Left lung (tissue), 10 donors: ENCODE results near the gene FANK1. TPM values are rescaled to one million over a fixed set of nuclear protein-coding genes. Genes with fewer than 3 reads are reported as not detected.

Source experiments
- ATAC-seq: fragments of 200-7000 bp; cut with Tn5 transposase; one replicate; pipeline ENCODE4 v1.9.1; 2020; ENCODE audit warnings: moderate library complexity
- DNase-seq, 4 donors: peaks; one replicate each; pipeline ENCODE4 v3.0.0-alpha.2; 2013 to 2020
- H3K27ac ChIP-seq, 2 donors: fragments of 200-600 bp; sonication (generic) in 1 of 2; one replicate each; pipeline versions ENCODE4 v1.5.0 to v1.8.0; 2020 to 2021
- H3K27me3 ChIP-seq, 2 donors: fragments of 200-600 bp; sonication (generic) in 1 of 2; one replicate each; pipeline versions ENCODE4 v1.5.0 to v1.8.0; 2020 to 2021
- H3K36me3 ChIP-seq, 2 donors: fragments of 200-600 bp; sonication (generic) in 1 of 2; one replicate each; pipeline versions ENCODE4 v1.5.0 to v1.8.0; 2020 to 2021
- H3K4me1 ChIP-seq, 2 donors: fragments of 200-600 bp; one replicate each; pipeline ENCODE4 v1.8.0; 2021
- H3K4me3 ChIP-seq, 2 donors: fragments of 200-600 bp; sonication (generic) in 1 of 2; one replicate each; pipeline versions ENCODE4 v1.5.0 to v1.8.0; 2020 to 2021; ENCODE audit warnings: mild to moderate bottlenecking in 1 of 2
- H3K9me3 ChIP-seq, 2 donors: fragments of 200-600 bp; sonication (generic) in 1 of 2; one replicate each; pipeline versions ENCODE4 v1.5.0 to v1.8.0; 2020 to 2021
- intact Hi-C, 2 donors: fragments of 100-400 bp; cut with DNase I; formaldehyde crosslinking; loops; one replicate each; pipeline versions ENCODE4 v1.11.2 to v1.14.2; 2022
- polyA plus RNA-seq, 6 donors: library from polyadenylated mRNA; unstranded; fragments of 120-200 nt; gene quantifications; one replicate each; pipeline ENCODE4 v1.2.1, GENCODE V29; 2013; ENCODE audit not compliant: insufficient read length in 6 of 6
- total RNA-seq, 2 donors: library from RNA; stranded (reverse); fragmentation: NEBNext Ultra II Directional; extraction: Animal tissue kit (Norgen Biotek cat#: 25700); gene quantifications; one replicate each; pipeline ENCODE4 v1.2.1, GENCODE V29; 2021
- TF ChIP-seq, protein P1 (sequence below), 2 donors: fragments of 200-600 bp; sonication (generic) in 1 of 2; IDR thresholded peaks; one replicate each; pipeline versions ENCODE4 v1.5.0 to v1.8.0; 2021; ENCODE audit warnings: antibody characterized with exemption in 2 of 2
- donor health status: DM: no; HTN: yes; CAD: no.
- donor health status: DM: no; HTN: no; CAD: no.

FANK1 gene
- total and polyA plus RNA-seq, 8 donors: 4.3 to 12.1 (median 8.4) TPM

DNA sequence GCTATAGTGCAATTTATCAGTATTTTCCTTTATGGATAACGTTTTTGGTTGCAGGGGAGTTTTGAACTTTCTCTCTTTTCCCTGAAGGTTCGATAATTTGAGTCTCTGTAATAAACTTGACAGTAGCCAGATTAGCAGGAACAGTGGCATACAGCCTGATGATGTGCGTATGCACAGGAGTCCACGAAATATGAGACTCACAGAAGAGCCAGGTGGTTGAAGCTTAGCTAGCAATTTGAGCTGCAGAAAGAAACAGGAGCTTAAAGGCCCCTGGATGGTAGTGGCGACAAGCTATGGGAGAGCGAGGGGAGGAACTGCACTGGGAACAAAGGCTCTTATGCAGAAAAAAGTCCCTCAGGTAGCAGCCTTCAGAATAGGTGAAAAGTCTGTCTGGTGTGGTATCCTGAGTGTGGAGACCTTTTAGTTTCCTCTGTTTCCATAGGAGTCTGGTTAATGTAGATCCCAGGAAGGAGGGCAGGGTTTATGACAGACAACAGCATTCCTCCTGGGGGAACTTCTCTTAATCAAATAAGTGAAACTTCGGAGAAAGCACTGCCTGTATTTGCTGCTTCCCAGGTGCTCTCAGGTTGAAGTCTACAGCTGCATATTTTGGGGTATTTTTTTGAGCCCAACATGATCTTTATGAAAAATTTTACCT, 32.7 kb downstream of the FANK1 start:
- Histone ChIP-seq H3K4me1 (no peaks in the 10 kb centered on the region), H3K9me3 (no peaks in the 10 kb centered on the region), H3K4me3 (no peak overlapping the region), H3K36me3 (no peaks in the 10 kb centered on the region), H3K27me3 (peaks cover 0 to under 1% of the 10 kb centered on the region in 2 donors), H3K27ac (no peak overlapping the region)
- TF ChIP-seq, protein P1, sequence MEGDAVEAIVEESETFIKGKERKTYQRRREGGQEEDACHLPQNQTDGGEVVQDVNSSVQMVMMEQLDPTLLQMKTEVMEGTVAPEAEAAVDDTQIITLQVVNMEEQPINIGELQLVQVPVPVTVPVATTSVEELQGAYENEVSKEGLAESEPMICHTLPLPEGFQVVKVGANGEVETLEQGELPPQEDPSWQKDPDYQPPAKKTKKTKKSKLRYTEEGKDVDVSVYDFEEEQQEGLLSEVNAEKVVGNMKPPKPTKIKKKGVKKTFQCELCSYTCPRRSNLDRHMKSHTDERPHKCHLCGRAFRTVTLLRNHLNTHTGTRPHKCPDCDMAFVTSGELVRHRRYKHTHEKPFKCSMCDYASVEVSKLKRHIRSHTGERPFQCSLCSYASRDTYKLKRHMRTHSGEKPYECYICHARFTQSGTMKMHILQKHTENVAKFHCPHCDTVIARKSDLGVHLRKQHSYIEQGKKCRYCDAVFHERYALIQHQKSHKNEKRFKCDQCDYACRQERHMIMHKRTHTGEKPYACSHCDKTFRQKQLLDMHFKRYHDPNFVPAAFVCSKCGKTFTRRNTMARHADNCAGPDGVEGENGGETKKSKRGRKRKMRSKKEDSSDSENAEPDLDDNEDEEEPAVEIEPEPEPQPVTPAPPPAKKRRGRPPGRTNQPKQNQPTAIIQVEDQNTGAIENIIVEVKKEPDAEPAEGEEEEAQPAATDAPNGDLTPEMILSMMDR (IDR thresholded peaks at IDR 0.05): no peak
- ATAC-seq (no peak), DNase-seq (no peak)
- intact Hi-C loops: no loop called here

DNA sequence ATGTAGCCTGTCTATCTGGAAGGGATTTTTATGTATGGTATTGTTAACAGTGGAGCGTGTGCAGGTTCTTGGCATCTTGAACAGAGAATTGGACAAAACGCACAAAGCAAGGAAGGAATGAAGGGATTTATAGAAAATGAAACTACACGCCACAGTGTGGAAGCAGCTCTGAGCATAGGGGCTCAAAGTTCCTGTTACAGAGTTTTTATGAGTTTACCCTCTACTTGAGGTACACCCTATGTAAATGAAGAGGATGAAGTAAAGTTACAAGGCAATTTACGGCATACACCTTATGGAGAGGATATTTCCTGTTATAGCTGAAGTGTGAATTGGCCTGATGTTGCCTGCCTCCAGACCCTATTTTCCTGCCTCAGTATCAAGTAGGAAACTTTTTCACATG, 33.3 kb downstream of the FANK1 start:
- Histone ChIP-seq H3K36me3 (no peaks in the 10 kb centered on the region), H3K9me3 (no peaks in the 10 kb centered on the region), H3K27ac (no peak overlapping the region), H3K4me1 (no peaks in the 10 kb centered on the region), H3K27me3 (peaks cover 0 to 6% of the 10 kb centered on the region in 2 donors), H3K4me3 (no peak overlapping the region)
- TF ChIP-seq, protein P1 (IDR thresholded peaks at IDR 0.05): no peak
- ATAC-seq (no peak), DNase-seq (no peak)
- intact Hi-C loops: no loop called here

DNA sequence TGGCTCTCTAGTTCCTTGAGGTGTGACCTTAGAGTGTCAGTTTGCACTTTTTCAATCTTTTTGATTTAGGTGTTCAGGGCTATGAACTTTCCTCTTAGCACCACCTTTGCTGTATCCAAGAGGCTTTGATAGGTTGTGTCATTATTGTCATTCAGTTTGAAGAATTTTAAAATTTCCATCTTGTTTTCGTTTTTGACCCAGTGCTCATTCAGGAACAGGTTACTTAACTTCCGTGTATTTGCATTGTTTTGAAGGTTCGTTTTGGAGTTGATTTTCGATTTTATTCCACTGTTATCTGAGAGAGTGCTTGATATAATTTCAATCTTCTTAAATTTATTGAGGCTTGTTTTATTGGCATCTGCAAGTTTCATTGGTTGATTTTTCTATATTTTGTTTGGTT, 37.3 kb downstream of the FANK1 start:
- intact Hi-C loops: no loop called here
- Histone ChIP-seq H3K27me3 (peaks cover 0 to 11% of the 10 kb centered on the region in 2 donors), H3K9me3 (no peaks in the 10 kb centered on the region), H3K4me3 (no peak overlapping the region), H3K27ac (no peak overlapping the region), H3K4me1 (no peaks in the 10 kb centered on the region), H3K36me3 (no peaks in the 10 kb centered on the region)
- TF ChIP-seq, protein P1 (IDR thresholded peaks at IDR 0.05): no peak
- ATAC-seq (no peak), DNase-seq (no peak)

DNA sequence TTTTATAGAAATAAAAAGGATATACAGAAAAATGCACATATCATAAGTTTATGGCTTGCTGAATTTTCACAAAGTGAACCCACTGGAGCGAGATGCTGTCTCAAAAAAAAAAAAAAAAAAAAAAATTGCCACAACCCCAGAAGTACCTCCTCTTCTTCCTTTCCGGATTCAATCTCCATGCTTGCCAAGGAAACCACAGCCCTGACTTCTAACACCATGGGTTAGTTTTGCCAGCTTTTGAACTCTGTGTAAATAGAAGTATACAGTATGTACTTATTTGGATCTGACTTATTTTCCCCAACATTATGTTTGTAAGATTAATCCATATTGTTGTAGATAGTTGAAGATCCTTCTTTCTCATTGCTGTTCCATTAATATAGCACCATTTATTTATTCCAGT, 40.0 kb downstream of the FANK1 start:
- intact Hi-C loops: no loop called here
- ATAC-seq (no peak), DNase-seq (no peak)
- Histone ChIP-seq H3K9me3 (no peaks in the 10 kb centered on the region), H3K4me1 (no peaks in the 10 kb centered on the region), H3K27me3 (peaks cover 0 to 11% of the 10 kb centered on the region in 2 donors), H3K36me3 (no peaks in the 10 kb centered on the region), H3K27ac (no peak overlapping the region), H3K4me3 (no peak overlapping the region)
- TF ChIP-seq, protein P1 (IDR thresholded peaks at IDR 0.05): no peak

DNA sequence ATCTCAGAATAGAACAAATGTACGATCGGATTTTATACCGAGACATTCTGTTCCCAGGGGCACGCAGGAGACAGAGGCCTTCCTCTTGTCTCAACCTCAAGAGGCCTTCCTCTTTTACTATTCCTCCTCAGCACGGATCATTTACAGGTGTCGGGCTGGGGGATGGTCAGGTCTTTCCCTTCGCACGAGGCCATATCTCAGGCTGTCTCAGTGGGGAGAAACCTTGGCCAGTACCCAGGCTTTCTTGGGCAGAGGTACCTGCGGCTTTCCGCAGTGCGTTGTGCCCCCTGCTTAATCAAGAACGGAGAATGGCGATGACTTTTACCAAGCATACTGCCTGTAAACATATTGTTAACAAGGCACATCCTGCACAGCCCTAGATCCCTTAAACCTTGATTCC, 44.2 kb downstream of the FANK1 start:
- H3K4me1 ChIP-seq: no peaks in the 10 kb centered on the region
- no peak overlapping the region for H3K27ac ChIP-seq
- no peaks in the 10 kb centered on the region for H3K36me3 ChIP-seq
- no peak overlapping the region for H3K4me3 ChIP-seq
- intact Hi-C loops: no loop called here
- ATAC-seq: no peak
- no peaks in the 10 kb centered on the region for H3K9me3 ChIP-seq
- no peaks in the 10 kb centered on the region for H3K27me3 ChIP-seq
- TF ChIP-seq, protein P1 (IDR thresholded peaks at IDR 0.05): no peak
- DNase-seq: no peak
